Astrocyte (in vitro differentiated cells and primary cell): ENCODE measurements around the gene AGA. TPM values are rescaled to one million over a fixed set of nuclear protein-coding genes. Genes with fewer than 3 reads are reported as not detected.

Experiments used
- DNase-seq: peaks from one replicate; pipeline ENCODE4 v3.0.0-alpha.2; 2010; ENCODE audit warnings: low read depth
- FAIRE-seq: peaks from 2 replicates; lab custom pipeline; 2011; peaks lifted over from hg19 to GRCh38; lab: Jason Lieb, UNC
- H2AFZ ChIP-seq: 2 replicates; pipeline ENCODE4 v1.6.0; 2012; ENCODE audit warnings: low read depth, low read length, inconsistent platforms
- H3K27ac ChIP-seq: 2 replicates; pipeline ENCODE4 v1.5.1; 2011; ENCODE audit warnings: low read depth, low read length, inconsistent platforms
- H3K27me3 ChIP-seq: 2 replicates; pipeline ENCODE4 v1.6.0; 2011; ENCODE audit warnings: low read length, inconsistent platforms; ENCODE audit not compliant: insufficient read depth
- H3K36me3 ChIP-seq: 2 replicates; pipeline ENCODE4 v1.5.1; 2011; ENCODE audit warnings: low read length, inconsistent platforms; ENCODE audit not compliant: insufficient read depth
- H3K4me1 ChIP-seq: 2 replicates; pipeline ENCODE4 v1.5.1; 2011; ENCODE audit warnings: low read length, inconsistent platforms; ENCODE audit not compliant: insufficient read depth
- H3K4me2 ChIP-seq: 2 replicates; pipeline ENCODE4 v1.6.0; 2012; ENCODE audit warnings: low read length, inconsistent platforms
- H3K4me3 ChIP-seq: 2 replicates; pipeline ENCODE4 v1.5.1; 2011; ENCODE audit warnings: low read depth, mild to moderate bottlenecking, low read length, inconsistent platforms; ENCODE audit not compliant: insufficient read depth
- H3K79me2 ChIP-seq: 2 replicates; pipeline ENCODE4 v1.6.0; 2012; ENCODE audit warnings: mild to moderate bottlenecking, low read length, inconsistent platforms; ENCODE audit not compliant: insufficient read depth
- H3K9ac ChIP-seq: 2 replicates; pipeline ENCODE4 v1.6.0; 2012; ENCODE audit warnings: mild to moderate bottlenecking, low read length, inconsistent platforms
- H3K9me3 ChIP-seq: 2 replicates; pipeline ENCODE4 v1.5.1; 2012; ENCODE audit warnings: low read depth, mild to moderate bottlenecking, low read length, inconsistent platforms; ENCODE audit not compliant: insufficient read depth
- H4K20me1 ChIP-seq: 2 replicates; pipeline ENCODE4 v1.6.0; 2012; ENCODE audit warnings: low read length, inconsistent platforms; ENCODE audit not compliant: insufficient read depth
- H3K27ac Mint-ChIP-seq: one replicate; pipeline ENCODE4 v1.8.0; 2021; ENCODE audit warnings: mild to moderate bottlenecking, mixed read lengths; ENCODE audit not compliant: unreplicated experiment
- H3K27me3 Mint-ChIP-seq: one replicate; pipeline ENCODE4 v1.8.0; 2021; ENCODE audit warnings: low read depth, mixed read lengths; ENCODE audit not compliant: unreplicated experiment
- H3K36me3 Mint-ChIP-seq: one replicate; pipeline ENCODE4 v1.8.0; 2021; ENCODE audit warnings: low read depth, mixed read lengths; ENCODE audit not compliant: unreplicated experiment
- H3K4me1 Mint-ChIP-seq: one replicate; pipeline ENCODE4 v1.8.0; 2021; ENCODE audit warnings: low read depth, mixed read lengths; ENCODE audit not compliant: unreplicated experiment
- H3K4me3 Mint-ChIP-seq: one replicate; pipeline ENCODE4 v1.8.0; 2021; ENCODE audit warnings: mild to moderate bottlenecking, moderate library complexity, mixed read lengths; ENCODE audit not compliant: unreplicated experiment
- H3K9me3 Mint-ChIP-seq: one replicate; pipeline ENCODE4 v1.8.0; 2021; ENCODE audit warnings: mild to moderate bottlenecking, mixed read lengths; ENCODE audit not compliant: unreplicated experiment
- EZH2 ChIP-seq: IDR thresholded peaks from 2 replicates; pipeline ENCODE4 v1.6.1; 2012; ENCODE audit warnings: mild to moderate bottlenecking, low read length, inconsistent platforms; ENCODE audit not compliant: insufficient read depth
- total RNA-seq: library from RNA; stranded (reverse); gene quantifications from 2 replicates; pipeline ENCODE4 v1.2.1, GENCODE V29; 2021
- TF ChIP-seq, protein P1 (sequence below): IDR thresholded peaks from 2 replicates; pipeline ENCODE4 v1.5.1; 2011; ENCODE audit warnings: low read depth, mild to moderate bottlenecking, inconsistent platforms, low read length, moderate library complexity; ENCODE audit not compliant: insufficient read depth

Gene AGA
- total RNA-seq, 1 donor from 2014 or later, result 15.1 TPM

DNA sequence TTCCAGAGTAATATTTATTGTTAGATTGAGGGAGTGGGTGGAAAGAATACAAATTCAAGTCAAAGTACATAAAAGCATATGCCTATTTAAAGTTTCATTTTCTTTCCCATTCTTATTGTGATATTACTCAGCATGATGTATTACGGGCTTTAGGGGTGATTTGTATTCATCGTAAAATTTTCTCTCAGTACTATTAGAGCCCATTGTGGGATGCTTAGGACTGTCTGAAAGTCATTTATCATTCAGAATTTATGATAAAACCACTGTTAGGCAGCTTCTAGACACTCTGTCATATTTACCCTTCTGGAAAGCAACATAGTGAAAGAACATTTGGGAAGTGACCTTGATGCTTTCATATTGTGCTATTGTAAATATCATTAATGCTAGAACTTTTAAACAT, 45.9 kb downstream of the AGA start:
- Histone ChIP-seq H3K9ac (no peak overlapping the region), H3K9me3 (no peaks in the 10 kb centered on the region), H4K20me1 (no peaks in the 10 kb centered on the region), H3K4me2 (no peak overlapping the region), H3K4me1 (no peaks in the 10 kb centered on the region), H2AFZ (no peak overlapping the region), H3K27ac (no peak overlapping the region), H3K36me3 (no peaks in the 10 kb centered on the region), H3K79me2 (no peaks in the 10 kb centered on the region), H3K4me3 (no peak overlapping the region), H3K27me3 (no peaks in the 10 kb centered on the region)
- H3K4me3 Mint-ChIP-seq, result no peak overlapping the region
- FAIRE-seq (no peak), DNase-seq (no peak)
- no peaks in the 10 kb centered on the region for H3K36me3 Mint-ChIP-seq
- TF ChIP-seq EZH2, result no peak
- TF ChIP-seq, protein P1, sequence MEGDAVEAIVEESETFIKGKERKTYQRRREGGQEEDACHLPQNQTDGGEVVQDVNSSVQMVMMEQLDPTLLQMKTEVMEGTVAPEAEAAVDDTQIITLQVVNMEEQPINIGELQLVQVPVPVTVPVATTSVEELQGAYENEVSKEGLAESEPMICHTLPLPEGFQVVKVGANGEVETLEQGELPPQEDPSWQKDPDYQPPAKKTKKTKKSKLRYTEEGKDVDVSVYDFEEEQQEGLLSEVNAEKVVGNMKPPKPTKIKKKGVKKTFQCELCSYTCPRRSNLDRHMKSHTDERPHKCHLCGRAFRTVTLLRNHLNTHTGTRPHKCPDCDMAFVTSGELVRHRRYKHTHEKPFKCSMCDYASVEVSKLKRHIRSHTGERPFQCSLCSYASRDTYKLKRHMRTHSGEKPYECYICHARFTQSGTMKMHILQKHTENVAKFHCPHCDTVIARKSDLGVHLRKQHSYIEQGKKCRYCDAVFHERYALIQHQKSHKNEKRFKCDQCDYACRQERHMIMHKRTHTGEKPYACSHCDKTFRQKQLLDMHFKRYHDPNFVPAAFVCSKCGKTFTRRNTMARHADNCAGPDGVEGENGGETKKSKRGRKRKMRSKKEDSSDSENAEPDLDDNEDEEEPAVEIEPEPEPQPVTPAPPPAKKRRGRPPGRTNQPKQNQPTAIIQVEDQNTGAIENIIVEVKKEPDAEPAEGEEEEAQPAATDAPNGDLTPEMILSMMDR, result no peak
- H3K4me1 Mint-ChIP-seq, result peaks cover 11% of the 10 kb centered on the region
- H3K27ac Mint-ChIP-seq, result no peak overlapping the region
- no peaks in the 10 kb centered on the region for H3K27me3 Mint-ChIP-seq
- H3K9me3 Mint-ChIP-seq, result peaks cover 4% of the 10 kb centered on the region

DNA sequence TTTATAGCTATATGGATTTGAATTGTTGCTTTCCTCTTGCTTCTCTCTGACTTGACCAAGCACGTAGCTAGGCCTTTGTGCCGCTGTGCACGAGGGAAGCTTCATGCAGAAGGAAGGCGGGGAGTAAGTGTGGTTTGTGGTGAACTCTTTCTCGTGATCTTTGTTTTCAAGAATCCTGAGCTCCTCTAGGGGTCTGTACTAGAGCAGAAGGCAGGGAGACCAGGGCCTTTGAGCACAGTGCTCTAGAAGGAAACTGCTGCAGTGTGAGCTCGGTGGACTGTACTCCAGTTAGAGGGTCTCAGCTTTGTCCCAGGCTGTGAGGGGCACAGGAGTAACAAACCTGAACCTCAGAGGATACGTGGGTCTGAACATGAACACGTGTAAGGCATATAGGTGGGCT, 49.0 kb downstream of the AGA start:
- TF ChIP-seq EZH2, result no peak
- TF ChIP-seq, protein P1, result no peak
- no peaks in the 10 kb centered on the region for H4K20me1 ChIP-seq
- H3K4me3 ChIP-seq, result no peak overlapping the region
- no peak overlapping the region for H3K4me2 ChIP-seq
- Mint-ChIP-seq H3K36me3 (no peaks in the 10 kb centered on the region), H3K27me3 (no peaks in the 10 kb centered on the region), H3K27ac (peak overlapping the region; percentile 8), H3K9me3 (peaks cover 2% of the 10 kb centered on the region), H3K4me3 (no peak overlapping the region), H3K4me1 (peaks cover 20% of the 10 kb centered on the region)
- H3K4me1 ChIP-seq, result no peaks in the 10 kb centered on the region
- H3K36me3 ChIP-seq, result no peaks in the 10 kb centered on the region
- DNase-seq (no peak), FAIRE-seq (no peak)
- H3K27ac ChIP-seq, result no peak overlapping the region
- H3K27me3 ChIP-seq, result no peaks in the 10 kb centered on the region
- no peak overlapping the region for H2AFZ ChIP-seq
- H3K9ac ChIP-seq, result no peak overlapping the region
- H3K79me2 ChIP-seq, result no peaks in the 10 kb centered on the region
- no peaks in the 10 kb centered on the region for H3K9me3 ChIP-seq

DNA sequence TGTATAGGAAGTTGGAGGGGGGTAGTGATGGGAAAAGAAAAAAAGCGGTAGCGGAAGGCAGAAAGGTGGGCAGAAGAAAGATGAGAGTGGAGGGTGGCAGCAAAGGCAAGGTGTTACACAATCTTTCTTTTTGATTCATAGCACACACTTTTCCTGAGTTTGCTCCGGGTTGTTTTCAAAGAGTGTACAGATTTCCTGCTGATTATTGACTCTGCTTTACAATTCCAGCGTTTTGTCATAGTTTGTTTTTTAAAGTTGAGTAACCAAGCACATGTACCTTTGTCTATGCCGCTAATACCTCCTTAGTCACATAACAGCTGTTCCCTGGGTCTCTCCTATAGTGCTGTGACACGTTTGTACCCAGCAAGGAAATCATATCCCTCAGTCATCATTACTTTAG, 50.3 kb downstream of the AGA start:
- peak; percentile 23 for FAIRE-seq
- H3K9me3 ChIP-seq, result no peaks in the 10 kb centered on the region

More for the DNA sequence above, 50.3 kb downstream of the AGA start:
- DNase-seq, result no peak
- Histone ChIP-seq H3K27ac (no peak overlapping the region), H3K27me3 (no peaks in the 10 kb centered on the region), H3K4me3 (no peak overlapping the region), H3K4me1 (no peaks in the 10 kb centered on the region), H4K20me1 (no peaks in the 10 kb centered on the region), H3K36me3 (no peaks in the 10 kb centered on the region), H3K4me2 (no peak overlapping the region), H2AFZ (no peak overlapping the region), H3K79me2 (no peaks in the 10 kb centered on the region), H3K9ac (no peak overlapping the region)
- Mint-ChIP-seq H3K27me3 (no peaks in the 10 kb centered on the region), H3K9me3 (no peaks in the 10 kb centered on the region), H3K36me3 (no peaks in the 10 kb centered on the region), H3K27ac (peak overlapping the region; percentile 1), H3K4me1 (peaks cover 20% of the 10 kb centered on the region), H3K4me3 (no peak overlapping the region)
- TF ChIP-seq, protein P1, result no peak
- TF ChIP-seq EZH2, result no peak
